Measurements from ENCODE around the gene DES. TPM values are rescaled to one million over a fixed set of nuclear protein-coding genes. Genes with fewer than 3 reads are reported as not detected.
A peak's percentile ranks its signal among the peaks of the same experiment; 100 is the strongest.

The DES gene
- total RNA-seq, 1 experiment from 2014 or later = 1.6 TPM

GRCh38 chr2:219449609-219450008 is 31.4 kb downstream of the DES start (continued):
- TF ChIP-seq ZNF416 (CRISPR knock-in tag; IDR thresholded peaks at IDR 0.05) = no peak

- ChIA-PET CTCF (interaction anchor here (0.6 to 1.4 kb wide), 7 partner anchors 9 to 122 kb away, joined by 3 to 7 read pairs (median 3); partner anchors contain the start of gene SPEG), POLR2A (interaction anchor here (1.3 kb wide), 1 partner anchor 9 kb away, joined by 3 read pairs; no protein-coding TSS in a partner anchor)
- H3K4me1 Mint-ChIP-seq = peaks cover 4% of the 10 kb centered on the region
- DNase-seq (ENCODE audit: low spot score) (no peak), ATAC-seq (no peak)
- H3K36me3 Mint-ChIP-seq = no peaks in the 10 kb centered on the region
- no peak for TF ChIP-seq AR (CRISPR knock-in tag; IDR thresholded peaks at IDR 0.05)
- no peak for TF ChIP-seq MAX (CRISPR knock-in tag; IDR thresholded peaks at IDR 0.05)
- no peak for TF ChIP-seq ZNF532 (CRISPR knock-in tag; IDR thresholded peaks at IDR 0.05; ENCODE audit: borderline replicate concordance)
- TF ChIP-seq HMGA2 (CRISPR knock-in tag; IDR thresholded peaks at IDR 0.05) = no peak
- no peak for TF ChIP-seq GABPB1 (CRISPR knock-in tag; IDR thresholded peaks at IDR 0.05)
- TF ChIP-seq FOXK1 (CRISPR knock-in tag; IDR thresholded peaks at IDR 0.05) = no peak
- TF ChIP-seq ZNF121 (CRISPR knock-in tag; IDR thresholded peaks at IDR 0.05) = no peak
- no peak for TF ChIP-seq ZNF219 (CRISPR knock-in tag; IDR thresholded peaks at IDR 0.05; ENCODE audit: borderline replicate concordance)
- no peak for TF ChIP-seq MYBL2 (CRISPR knock-in tag; IDR thresholded peaks at IDR 0.05)
- no peak for TF ChIP-seq USF2 (CRISPR knock-in tag; IDR thresholded peaks at IDR 0.05)
- peaks cover 7% of the 10 kb centered on the region for H3K27me3 Mint-ChIP-seq (ENCODE audit: low read depth)
- no peak overlapping the region for H3K4me3 Mint-ChIP-seq
- H3K9me3 Mint-ChIP-seq = no peaks in the 10 kb centered on the region
- no peak overlapping the region for H3K27ac Mint-ChIP-seq
Observed at GRCh38 chr2:219451661-219452360, 33.6 kb downstream of the DES start.

GRCh38 chr2:219452361-219453317 is 34.5 kb downstream of the DES start:
- Mint-ChIP-seq H3K36me3 (no peaks in the 10 kb centered on the region), H3K9me3 (no peaks in the 10 kb centered on the region), H3K27me3 (ENCODE audit: low read depth) (peaks cover 5% of the 10 kb centered on the region), H3K27ac (peak overlapping the region; percentile 61; the same call in 1 of the 2 replicates), H3K4me3 (no peak overlapping the region), H3K4me1 (peaks cover 5% of the 10 kb centered on the region)
- DNase-seq (ENCODE audit: low spot score) (peak; percentile 11), ATAC-seq (no peak)
- ChIA-PET POLR2A (interaction anchor here (1.1 to 1.3 kb wide), 3 partner anchors 10 to 65 kb away, joined by 3 read pairs; partner anchors contain the start of gene DNPEP), CTCF (interaction anchor here (0.6 to 2.6 kb wide), 14 partner anchors 10 to 77 kb away, joined by 3 to 7 read pairs (median 4); partner anchors contain the start of gene SPEG)
- TF ChIP-seq ZBTB21 (CRISPR knock-in tag; IDR thresholded peaks at IDR 0.05; ENCODE audit: borderline replicate concordance) (no peak), IRF1 (CRISPR knock-in tag; IDR thresholded peaks at IDR 0.05) (no peak), RELA (CRISPR knock-in tag; IDR thresholded peaks at IDR 0.05; ENCODE audit: borderline replicate concordance) (no peak), FOXP1 (CRISPR knock-in tag; IDR thresholded peaks at IDR 0.05; ENCODE audit: borderline replicate concordance) (no peak)

All from WTC11 (cell line).